H1 (cell line): Measurements from ENCODE around the gene GCHFR. TPM values are rescaled to one million over a fixed set of nuclear protein-coding genes. Genes with fewer than 3 reads are reported as not detected.

Experiments used
- CHD7 ChIP-seq: fragments of 300-600 bp; sonication (generic); IDR thresholded peaks from 2 replicates; pipeline ENCODE4 v1.7.1; 2012; ENCODE audit warnings: low read length, moderate library complexity, mild to moderate bottlenecking, inconsistent platforms; ENCODE audit not compliant: insufficient replicate concordance
- polyA plus RNA-seq, 7 experiments: library from polyadenylated mRNA; depleted of rRNA in 3 of 7; stranded (reverse) in 5 of 7; unstranded in 2 of 7; fragments of >200 nt in 5 of 7; fragments of 200-250 nt in 2 of 7; gene quantifications; 1 replicate in 5 of 7; 2 replicates in 1 of 7; 4 replicates in 1 of 7; pipeline versions ENCODE4 v1.2.1 to v1.2.3, GENCODE V29; 2011 to 2013; ENCODE audit warnings: missing spikeins in 2 of 7, mixed read lengths in 2 of 7
- total RNA-seq: library from RNA; stranded (reverse); fragmentation: NEBNext Ultra II Directional; extraction: Animal tissue kit (Norgen Biotek cat#: 25700); gene quantifications from 2 replicates; pipeline ENCODE4 v1.2.1, GENCODE V29; 2021

Gene GCHFR
- total and polyA plus RNA-seq, 2 of the 8 experiments (the other 6 are each of a cell fraction or from before 2014, with no cell fraction given), result 25.9 to 81.5 TPM

DNA sequence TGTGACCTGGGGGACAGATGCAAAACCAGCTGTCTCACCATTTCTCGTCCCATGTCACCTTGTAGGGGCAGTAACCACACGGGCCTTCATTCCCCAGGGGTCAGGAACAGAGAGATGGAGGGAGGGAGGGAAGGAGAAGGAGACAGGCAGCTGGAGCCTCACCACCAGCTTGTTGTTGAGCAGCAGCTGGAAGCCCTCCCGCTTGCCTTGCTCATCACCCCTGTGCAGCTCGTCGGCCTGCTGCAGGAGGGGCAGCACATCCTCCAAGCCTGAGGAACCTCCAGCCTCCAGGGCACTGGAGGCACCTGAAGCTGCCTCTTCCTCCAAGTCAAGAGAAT lies 19.1 kb upstream of the GCHFR start (continued):
- TF ChIP-seq CHD7, result no peak
- TF ChIP-seq, all 59 proteins: peak for 0
